Measurements from ENCODE around the gene EBLN2.

Gene EBLN2

GRCh38 chr3:73098026-73098425, 36.6 kb downstream of the EBLN2 start:
- in situ Hi-C loops (cut with MboI; ENCODE audit: low pct_unique_long_range_greater_than_20kb, low sequenced_read_pairs, unreplicated experiment): loop anchor here (25.0 kb wide), 2 partner anchors 1236 to 1386 kb away; no protein-coding TSS in a partner anchor
- TF ChIP-seq CTCF (IDR thresholded peaks at IDR 0.05; ENCODE audit: extremely low read depth, insufficient read depth, missing control alignments): no peak
- DNase-seq (ENCODE audit: low spot score): no peak

- no peak for DNase-seq (ENCODE audit: low spot score)
- in situ Hi-C loops (cut with MboI; ENCODE audit: low pct_unique_long_range_greater_than_20kb, low sequenced_read_pairs, unreplicated experiment): loop anchor here (25.0 kb wide), 2 partner anchors 1237 to 1387 kb away; no protein-coding TSS in a partner anchor
- TF ChIP-seq CTCF (IDR thresholded peaks at IDR 0.05; ENCODE audit: extremely low read depth, insufficient read depth, missing control alignments): no peak
These were observed 37.4 kb downstream of the EBLN2 start for GRCh38 chr3:73098873-73099272.

- peak; percentile 88 for DNase-seq (ENCODE audit: low spot score)
- TF ChIP-seq CTCF (IDR thresholded peaks at IDR 0.05; ENCODE audit: extremely low read depth, insufficient read depth, missing control alignments): peak; percentile 87
- in situ Hi-C loops (cut with MboI; ENCODE audit: low pct_unique_long_range_greater_than_20kb, low sequenced_read_pairs, unreplicated experiment): loop anchor here (10.0 kb wide), 1 partner anchor 404 kb away; no protein-coding TSS in a partner anchor
These were observed 39.5 kb downstream of the EBLN2 start for GRCh38 chr3:73100741-73101559.

GRCh38 chr3:73101881-73102280, 40.4 kb downstream of the EBLN2 start:
- TF ChIP-seq CTCF (IDR thresholded peaks at IDR 0.05; ENCODE audit: extremely low read depth, insufficient read depth, missing control alignments): no peak
- DNase-seq (ENCODE audit: low spot score): no peak
- in situ Hi-C loops (cut with MboI; ENCODE audit: low pct_unique_long_range_greater_than_20kb, low sequenced_read_pairs, unreplicated experiment): loop anchor here (10.0 kb wide), 1 partner anchor 403 kb away; no protein-coding TSS in a partner anchor

GRCh38 chr3:73107215-73107614, 45.8 kb downstream of the EBLN2 start:
- TF ChIP-seq CTCF (IDR thresholded peaks at IDR 0.05; ENCODE audit: extremely low read depth, insufficient read depth, missing control alignments): no peak
- no peak for DNase-seq (ENCODE audit: low spot score)
- in situ Hi-C loops (cut with MboI; ENCODE audit: low pct_unique_long_range_greater_than_20kb, low sequenced_read_pairs, unreplicated experiment): loop anchor here (10.0 kb wide), 1 partner anchor 398 kb away; no protein-coding TSS in a partner anchor

- TF ChIP-seq CTCF (IDR thresholded peaks at IDR 0.05; ENCODE audit: extremely low read depth, insufficient read depth, missing control alignments): no peak
- no peak for DNase-seq (ENCODE audit: low spot score)
- in situ Hi-C loops (cut with MboI; ENCODE audit: low pct_unique_long_range_greater_than_20kb, low sequenced_read_pairs, unreplicated experiment): loop anchor here (10.0 kb wide), 1 partner anchor 397 kb away; no protein-coding TSS in a partner anchor
These were observed 46.3 kb downstream of the EBLN2 start for GRCh38 chr3:73107676-73108187.
